Activated CD4-positive, alpha-beta memory T cell treated with anti-CD3 and anti-CD28 coated beads for 36 hours (primary cell): ENCODE data around the gene ADSS1. TPM values are rescaled to one million over a fixed set of nuclear protein-coding genes. Genes with fewer than 3 reads are reported as not detected.

Source experiments
- CTCF ChIA-PET: fragments of 350-600 bp; sonication (Branson Sonifier 250); formaldehyde crosslinking; loops from one replicate; lab custom pipeline; 2021; ENCODE audit warnings: antibody characterized with exemption, inconsistent platforms; lab: Charles Lee
- POLR2A ChIA-PET: fragments of 350-600 bp; sonication (Branson Sonifier 250); formaldehyde crosslinking; loops from one replicate; lab custom pipeline; 2021; ENCODE audit warnings: antibody characterized with exemption; lab: Charles Lee
- DNase-seq: peaks from one replicate; pipeline ENCODE4 v3.0.0-alpha.2; 2020
- H3K27ac Mint-ChIP-seq: one replicate; pipeline ENCODE4 v1.8.0; 2021; ENCODE audit warnings: mixed read lengths
- H3K27me3 Mint-ChIP-seq: one replicate; pipeline ENCODE4 v1.8.0; 2021; ENCODE audit warnings: mixed read lengths
- H3K36me3 Mint-ChIP-seq: one replicate; pipeline ENCODE4 v1.8.0; 2021; ENCODE audit warnings: mixed read lengths
- H3K4me1 Mint-ChIP-seq: one replicate; pipeline ENCODE4 v1.8.0; 2021; ENCODE audit warnings: low read depth, mixed read lengths
- H3K4me3 Mint-ChIP-seq: one replicate; pipeline ENCODE4 v1.8.0; 2021; ENCODE audit warnings: mild to moderate bottlenecking, mixed read lengths
- H3K9me3 Mint-ChIP-seq: one replicate; pipeline ENCODE4 v1.8.0; 2021; ENCODE audit warnings: mixed read lengths
- intact Hi-C: fragments of 100-400 bp; cut with micrococcal nuclease; formaldehyde crosslinking; loops from one replicate; pipeline ENCODE4 v1.15.1; 2023
- microRNA-seq: library from miRNA; unstranded; fragments of <30 nt; microRNA quantifications from one replicate; pipeline ENCODE4 v1.2.0, GENCODE V29; 2022; ENCODE audit warnings: borderline number of aligned reads, borderline microRNAs expressed, borderline replicate concordance
- total RNA-seq, 2 experiments: library from RNA; stranded (reverse); gene quantifications; one replicate each; pipeline ENCODE4 v1.2.3, GENCODE V29; 2021

ADSS1 gene
- total RNA-seq, 2 experiments from 2014 or later = 2.3 to 3.3 TPM

DNA sequence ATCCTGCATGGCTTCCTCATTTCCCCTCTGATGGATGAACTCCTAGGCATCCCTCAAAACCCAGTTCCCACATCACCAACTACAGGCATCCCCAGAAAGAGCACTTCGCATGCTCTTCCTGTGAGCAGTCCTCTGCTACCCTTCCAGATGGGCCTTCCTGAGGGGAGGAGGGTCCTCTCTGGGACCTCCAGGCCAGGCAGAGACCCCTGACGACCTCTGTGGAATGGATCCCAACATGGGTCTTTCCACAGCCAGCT lies 69.6 kb downstream of the ADSS1 start:
- H3K4me1 Mint-ChIP-seq = peaks cover 37% of the 10 kb centered on the region

DNA sequence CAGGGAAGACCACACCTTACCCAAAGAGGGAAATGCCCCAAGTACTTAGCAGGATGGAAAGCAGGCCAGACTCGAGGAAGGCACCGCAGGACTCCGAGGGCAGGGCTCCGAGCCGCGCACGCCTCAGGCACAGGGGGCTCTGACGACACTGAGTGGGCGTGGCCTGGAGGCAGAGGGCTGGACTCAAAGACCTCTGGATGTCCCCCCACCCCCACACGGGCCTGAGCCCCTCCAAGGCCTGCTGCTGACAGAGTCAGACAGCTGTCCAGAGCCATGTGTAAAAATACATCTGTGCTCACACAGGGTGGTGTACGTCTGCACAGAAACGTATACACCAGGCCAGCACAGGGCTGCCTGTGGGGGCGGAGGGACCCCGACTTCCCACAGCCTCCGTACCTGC lies 70.1 kb downstream of the ADSS1 start:
- POLR2A ChIA-PET = interaction anchor here (1.2 to 1.4 kb wide), 2 partner anchors 24 to 41 kb away, joined by 3 to 9 read pairs; partner anchors contain the start of gene SIVA1
- H3K4me3 Mint-ChIP-seq = peak overlapping the region; percentile 84
- CTCF ChIA-PET = interaction anchor here (0.7 to 1.5 kb wide), 3 partner anchors 23 to 32 kb away, joined by 3 to 7 read pairs (median 5); no protein-coding TSS in a partner anchor
- peak overlapping the region; percentile 62 for H3K27ac Mint-ChIP-seq
- H3K27me3 Mint-ChIP-seq = no peaks in the 10 kb centered on the region
- H3K9me3 Mint-ChIP-seq = no peaks in the 10 kb centered on the region
- peaks cover 38% of the 10 kb centered on the region for H3K4me1 Mint-ChIP-seq
- intact Hi-C loops = no loop called here
- peak; percentile 48 for DNase-seq
- H3K36me3 Mint-ChIP-seq = no peaks in the 10 kb centered on the region

More for the DNA sequence above, 69.6 kb downstream of the ADSS1 start:
- Mint-ChIP-seq H3K27ac (no peak overlapping the region), H3K9me3 (no peaks in the 10 kb centered on the region), H3K36me3 (no peaks in the 10 kb centered on the region), H3K27me3 (no peaks in the 10 kb centered on the region), H3K4me3 (peak overlapping the region; percentile 84)
- no peak for DNase-seq
- ChIA-PET POLR2A (interaction anchor here (1.4 kb wide), 1 partner anchor 24 kb away, joined by 3 read pairs; no protein-coding TSS in a partner anchor), CTCF (no interaction called here)
- intact Hi-C loops = no loop called here

DNA sequence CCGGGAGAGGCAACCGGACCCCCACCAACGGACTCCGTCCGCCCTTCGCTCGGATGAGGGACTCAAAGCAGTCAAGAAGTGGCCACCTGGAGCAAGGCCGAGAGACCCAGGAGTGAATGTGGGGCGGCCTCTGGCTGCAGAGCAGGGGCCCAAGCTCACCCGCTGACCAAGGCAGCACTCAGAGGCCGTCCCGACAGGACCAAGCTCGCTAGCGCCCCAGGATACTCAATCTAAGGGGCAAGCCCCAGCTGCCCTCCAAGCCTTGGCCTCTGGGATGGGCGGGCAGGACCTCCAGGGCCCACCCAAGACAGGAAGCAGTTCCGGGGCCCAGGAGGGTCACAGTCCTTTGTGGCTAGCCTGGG lies 70.6 kb downstream of the ADSS1 start:
- ChIA-PET POLR2A (interaction anchor here (1.2 to 1.4 kb wide), 2 partner anchors 25 to 42 kb away, joined by 3 to 9 read pairs; partner anchors contain the start of gene SIVA1), CTCF (interaction anchor here (0.7 to 1.5 kb wide), 3 partner anchors 24 to 31 kb away, joined by 3 to 7 read pairs (median 5); no protein-coding TSS in a partner anchor)
- H3K27me3 Mint-ChIP-seq = no peaks in the 10 kb centered on the region
- DNase-seq = no peak
- H3K36me3 Mint-ChIP-seq = no peaks in the 10 kb centered on the region
- intact Hi-C loops = no loop called here
- H3K9me3 Mint-ChIP-seq = no peaks in the 10 kb centered on the region
- peak overlapping the region; percentile 62 for H3K27ac Mint-ChIP-seq
- H3K4me3 Mint-ChIP-seq = peak overlapping the region; percentile 84
- H3K4me1 Mint-ChIP-seq = peaks cover 43% of the 10 kb centered on the region

- ChIA-PET CTCF (interaction anchor here (1.3 to 1.5 kb wide), 2 partner anchors 26 to 31 kb away, joined by 5 to 7 read pairs; no protein-coding TSS in a partner anchor), POLR2A (interaction anchor here (1.2 to 1.4 kb wide), 2 partner anchors 25 to 42 kb away, joined by 3 to 9 read pairs; partner anchors contain the start of gene SIVA1)
- Mint-ChIP-seq H3K36me3 (no peaks in the 10 kb centered on the region), H3K27ac (peak within 1 kb of the TSS; percentile 62), H3K4me1 (peaks cover 48% of the 10 kb centered on the region), H3K27me3 (no peaks in the 10 kb centered on the region), H3K9me3 (no peaks in the 10 kb centered on the region), H3K4me3 (peak within 1 kb of the TSS; percentile 84)
- DNase-seq = peak; percentile 35
- intact Hi-C loops = no loop called here
These were observed 71.2 kb downstream of the ADSS1 start, which contains the start of gene AKT1 for GRCh38 chr14:104794993-104795780. Gene AKT1, minus strand, starts transcription at chr14:104795748. Its CDS starts 3,105 bp downstream, at chr14:104792643.

GRCh38 chr14:104795781-104796686 lies 72.0 kb downstream of the ADSS1 start:
- ChIA-PET POLR2A (no interaction called here), CTCF (no interaction called here)
- Mint-ChIP-seq H3K27me3 (no peaks in the 10 kb centered on the region), H3K4me1 (peaks cover 45% of the 10 kb centered on the region), H3K36me3 (no peaks in the 10 kb centered on the region), H3K4me3 (peak overlapping the region; percentile 62), H3K9me3 (no peaks in the 10 kb centered on the region), H3K27ac (peak overlapping the region; percentile 49)
- peak; percentile 67 for DNase-seq
- intact Hi-C loops = loop anchor here (2.0 kb wide), 1 partner anchor 31 kb away; no protein-coding TSS in a partner anchor

DNA sequence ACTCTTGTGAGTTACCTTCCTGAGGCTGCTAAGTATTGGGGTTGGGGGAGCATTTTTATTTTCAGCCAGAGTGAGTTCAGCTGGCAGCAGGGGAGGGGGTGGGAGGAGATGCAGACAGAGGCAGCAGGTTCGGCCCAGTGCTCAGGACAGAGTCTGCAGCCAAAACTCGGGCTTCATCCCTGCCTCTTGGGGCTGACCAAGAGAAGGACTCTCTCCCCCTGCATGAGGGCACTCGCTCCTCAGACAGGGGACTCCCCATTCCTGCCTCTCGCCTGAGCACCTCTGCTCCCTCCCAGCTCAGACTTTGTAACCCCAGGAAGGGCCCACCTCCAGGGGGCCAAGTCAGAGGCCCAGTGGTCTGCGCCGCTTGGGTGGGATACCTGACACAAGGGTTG lies 72.7 kb downstream of the ADSS1 start:
- POLR2A ChIA-PET = no interaction called here
- Mint-ChIP-seq H3K4me3 (peak overlapping the region; percentile 62), H3K4me1 (peaks cover 41% of the 10 kb centered on the region), H3K27ac (peak overlapping the region; percentile 49), H3K9me3 (no peaks in the 10 kb centered on the region), H3K27me3 (no peaks in the 10 kb centered on the region), H3K36me3 (no peaks in the 10 kb centered on the region)
- CTCF ChIA-PET = no interaction called here
- intact Hi-C loops = loop anchor here (2.0 kb wide), 1 partner anchor 30 kb away; no protein-coding TSS in a partner anchor
- DNase-seq = no peak

Small RNA genes within 50 kb of the gene (microRNA-seq; reads per million reads assigned to microRNA genes)
- gene MIR4710 = not detected

Other genes starting within 250 kb of the ADSS1 start
- gene C14orf180, start 144.5 kb upstream of the ADSS1 start, total RNA-seq = not detected
- not detected for gene TMEM179, start 119.5 kb upstream of the ADSS1 start, total RNA-seq
- 10 to 100 TPM; 66.7 to 71.5 TPM for gene INF2, start 34.6 kb upstream of the ADSS1 start, total RNA-seq
- gene SIVA1, start 28.9 kb downstream of the ADSS1 start, total RNA-seq = 100 to 1,000 TPM in 1 of 2 experiments, 10 to 100 TPM in 1; 97.6 to 109 TPM
- gene AKT1, start 71.5 kb downstream of the ADSS1 start, total RNA-seq = 100 to 1,000 TPM; 131 to 133 TPM
- gene ZBTB42, start 76.9 kb downstream of the ADSS1 start, total RNA-seq = 1 to 10 TPM; 3.1 to 3.4 TPM
- gene CEP170B, start 141.0 kb downstream of the ADSS1 start, total RNA-seq = 1 to 10 TPM; 5.2 to 5.3 TPM
- gene PLD4, start 200.7 kb downstream of the ADSS1 start, total RNA-seq = not detected